AG04450 (cell line): ENCODE measurements around the gene MMP21. TPM values are rescaled to one million over a fixed set of nuclear protein-coding genes. Genes with fewer than 3 reads are reported as not detected.

Experiments used
- CTCF ChIA-PET: fragments of 300-600, 350-600 bp; formaldehyde crosslinking; extraction: SDS; loops from one replicate; lab custom pipeline; 2022; ENCODE audit warnings: antibody characterized with exemption, inconsistent platforms; lab: Charles Lee
- POLR2A ChIA-PET: fragments of 350-600 bp; formaldehyde crosslinking; extraction: SDS; loops from one replicate; lab custom pipeline; 2021; ENCODE audit warnings: antibody characterized with exemption, inconsistent platforms; lab: Yijun Ruan, JAX
- DNase-seq: peaks from one replicate; pipeline ENCODE4 v3.0.0-alpha.2; 2011; ENCODE audit warnings: low read depth, low spot score
- H3K27ac ChIP-seq: one replicate; pipeline ENCODE4 v1.5.1; 2012; ENCODE audit warnings: low read depth, low read length, control low read depth
- H3K27me3 ChIP-seq: one replicate; pipeline ENCODE4 v1.6.0; 2012; ENCODE audit warnings: low read length; ENCODE audit not compliant: control insufficient read depth, insufficient read depth
- H3K4me3 ChIP-seq: 2 replicates; pipeline ENCODE4 v1.5.1; 2011; ENCODE audit warnings: mild to moderate bottlenecking, low read depth, low read length, control low read depth
- H3K9me3 ChIP-seq: 2 replicates; pipeline ENCODE4 v1.5.1; 2012; ENCODE audit warnings: low read length; ENCODE audit not compliant: control insufficient read depth, insufficient read depth
- polyA plus RNA-seq: library from polyadenylated mRNA; depleted of rRNA; stranded (reverse); fragments of >200 nt; gene quantifications from 2 replicates; pipeline ENCODE4 v1.2.3, GENCODE V29; 2011
- TF ChIP-seq, protein P1 (sequence below): IDR thresholded peaks from 2 replicates; pipeline ENCODE4 v1.5.1; 2011; ENCODE audit warnings: low read depth, low read length, control low read depth, inconsistent platforms

MMP21 gene
- polyA plus RNA-seq, 1 experiment, result 0.07 TPM

GRCh38 chr10:125811251-125811650 lies 35.6 kb upstream of the MMP21 start:
- TF ChIP-seq, protein P1, sequence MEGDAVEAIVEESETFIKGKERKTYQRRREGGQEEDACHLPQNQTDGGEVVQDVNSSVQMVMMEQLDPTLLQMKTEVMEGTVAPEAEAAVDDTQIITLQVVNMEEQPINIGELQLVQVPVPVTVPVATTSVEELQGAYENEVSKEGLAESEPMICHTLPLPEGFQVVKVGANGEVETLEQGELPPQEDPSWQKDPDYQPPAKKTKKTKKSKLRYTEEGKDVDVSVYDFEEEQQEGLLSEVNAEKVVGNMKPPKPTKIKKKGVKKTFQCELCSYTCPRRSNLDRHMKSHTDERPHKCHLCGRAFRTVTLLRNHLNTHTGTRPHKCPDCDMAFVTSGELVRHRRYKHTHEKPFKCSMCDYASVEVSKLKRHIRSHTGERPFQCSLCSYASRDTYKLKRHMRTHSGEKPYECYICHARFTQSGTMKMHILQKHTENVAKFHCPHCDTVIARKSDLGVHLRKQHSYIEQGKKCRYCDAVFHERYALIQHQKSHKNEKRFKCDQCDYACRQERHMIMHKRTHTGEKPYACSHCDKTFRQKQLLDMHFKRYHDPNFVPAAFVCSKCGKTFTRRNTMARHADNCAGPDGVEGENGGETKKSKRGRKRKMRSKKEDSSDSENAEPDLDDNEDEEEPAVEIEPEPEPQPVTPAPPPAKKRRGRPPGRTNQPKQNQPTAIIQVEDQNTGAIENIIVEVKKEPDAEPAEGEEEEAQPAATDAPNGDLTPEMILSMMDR, result no peak
- CTCF ChIA-PET, result no interaction called here
- Histone ChIP-seq H3K4me3 (no peak overlapping the region), H3K27ac (no peak overlapping the region), H3K9me3 (no peaks in the 10 kb centered on the region), H3K27me3 (no peaks in the 10 kb centered on the region)
- DNase-seq, result no peak
- POLR2A ChIA-PET, result no interaction called here

DNA sequence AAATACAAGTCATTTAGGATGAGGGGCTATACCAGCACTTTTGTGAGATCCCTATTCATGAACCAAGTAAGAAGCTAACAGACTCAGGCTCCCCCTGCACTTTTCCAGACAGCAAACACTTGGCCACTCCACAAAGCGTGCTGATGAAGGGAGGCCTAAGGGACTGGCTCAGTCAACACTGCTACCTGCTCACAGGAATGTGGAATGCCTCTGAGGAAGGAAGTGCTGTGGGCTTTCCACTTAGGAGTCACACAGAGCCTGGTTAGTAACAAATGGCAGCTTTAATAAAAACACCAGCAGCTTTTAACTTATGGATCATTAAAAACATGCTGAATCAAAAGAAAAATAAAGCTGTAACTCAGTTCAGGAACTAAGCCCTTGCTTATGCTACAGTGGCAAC lies 32.4 kb upstream of the MMP21 start:
- TF ChIP-seq, protein P1, result no peak
- Histone ChIP-seq H3K27me3 (no peaks in the 10 kb centered on the region), H3K9me3 (no peaks in the 10 kb centered on the region), H3K27ac (no peak overlapping the region), H3K4me3 (no peak overlapping the region)
- DNase-seq, result no peak
- ChIA-PET POLR2A (no interaction called here), CTCF (no interaction called here)

DNA sequence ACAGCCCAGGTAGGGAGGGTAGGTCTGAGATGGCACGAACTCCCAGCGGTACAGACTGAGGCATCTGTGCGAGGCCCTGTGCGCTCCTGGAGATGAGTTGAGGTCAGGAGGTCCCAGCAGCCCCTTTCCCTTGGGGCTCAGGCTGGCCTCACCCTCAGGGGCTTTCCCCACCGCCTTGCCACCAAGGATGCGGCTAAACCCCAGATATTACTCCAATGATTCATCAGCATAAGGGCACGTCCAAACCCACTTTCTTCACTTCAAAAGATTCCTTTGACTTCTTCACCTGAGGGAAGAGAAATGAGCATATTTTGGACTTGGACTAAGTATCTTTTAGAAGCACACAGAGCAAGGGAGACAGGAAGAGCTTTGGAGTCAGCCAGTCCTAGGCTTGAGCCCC lies 27.1 kb upstream of the MMP21 start:
- ChIA-PET CTCF (no interaction called here), POLR2A (interaction anchor here (0.6 kb wide), 1 partner anchor 30 kb away, joined by 6 read pairs; no protein-coding TSS in a partner anchor)
- Histone ChIP-seq H3K4me3 (no peak overlapping the region), H3K9me3 (no peaks in the 10 kb centered on the region), H3K27me3 (no peaks in the 10 kb centered on the region), H3K27ac (no peak overlapping the region)
- TF ChIP-seq, protein P1, result no peak
- no peak for DNase-seq

DNA sequence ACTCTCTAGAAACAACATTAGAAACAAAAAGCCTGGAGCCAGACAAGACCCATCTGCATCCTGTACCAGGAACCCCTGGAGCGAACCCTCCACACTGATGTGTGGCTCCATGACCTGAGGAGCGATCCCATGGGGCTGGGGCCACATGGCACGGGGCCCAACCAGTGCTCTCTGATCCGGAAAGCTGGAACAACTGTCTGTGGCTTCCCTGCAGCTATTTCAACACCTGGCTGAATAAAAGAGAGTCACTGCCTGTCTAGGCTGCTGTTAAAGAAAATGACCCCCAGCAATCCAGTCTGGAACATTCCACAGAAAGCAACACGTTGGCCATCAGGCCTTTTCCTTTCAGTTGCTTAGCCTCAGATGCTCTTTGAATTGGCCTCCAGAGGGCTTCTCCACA lies 26.5 kb upstream of the MMP21 start:
- no peaks in the 10 kb centered on the region for H3K9me3 ChIP-seq
- POLR2A ChIA-PET, result interaction anchor here (0.6 kb wide), 1 partner anchor 31 kb away, joined by 6 read pairs; no protein-coding TSS in a partner anchor
- H3K27ac ChIP-seq, result no peak overlapping the region
- H3K4me3 ChIP-seq, result no peak overlapping the region
- CTCF ChIA-PET, result no interaction called here
- H3K27me3 ChIP-seq, result no peaks in the 10 kb centered on the region
- TF ChIP-seq, protein P1, result no peak
- no peak for DNase-seq

GRCh38 chr10:125801574-125801973 lies 26.0 kb upstream of the MMP21 start:
- ChIA-PET CTCF (no interaction called here), POLR2A (no interaction called here)
- Histone ChIP-seq H3K9me3 (no peaks in the 10 kb centered on the region), H3K27ac (no peak overlapping the region), H3K4me3 (no peak overlapping the region), H3K27me3 (no peaks in the 10 kb centered on the region)
- no peak for DNase-seq
- TF ChIP-seq, protein P1, result no peak
